GM18951 (cell line): ENCODE measurements around the gene CNGA4.
"Not testable (repeated sequence)": the region's sequence is repeated elsewhere in the genome, so short reads cannot be mapped to it uniquely, and the experiment has no call there.

ENCODE experiments used
- POLR2A ChIP-seq: IDR thresholded peaks from 4 replicates; pipeline ENCODE4 v1.6.1; 2011; ENCODE audit warnings: mild to moderate bottlenecking; ENCODE audit not compliant: insufficient read length, insufficient read depth; ENCODE audit errors: extremely low read depth
- in situ Hi-C: fragments of 300-500 bp; cut with MboI; formaldehyde crosslinking; loops from one replicate; pipeline ENCODE4 v1.12.0; 2022; ENCODE audit warnings: low sequenced_read_pairs, mixed read lengths, inconsistent platforms; ENCODE audit not compliant: unreplicated experiment

CNGA4 gene

DNA sequence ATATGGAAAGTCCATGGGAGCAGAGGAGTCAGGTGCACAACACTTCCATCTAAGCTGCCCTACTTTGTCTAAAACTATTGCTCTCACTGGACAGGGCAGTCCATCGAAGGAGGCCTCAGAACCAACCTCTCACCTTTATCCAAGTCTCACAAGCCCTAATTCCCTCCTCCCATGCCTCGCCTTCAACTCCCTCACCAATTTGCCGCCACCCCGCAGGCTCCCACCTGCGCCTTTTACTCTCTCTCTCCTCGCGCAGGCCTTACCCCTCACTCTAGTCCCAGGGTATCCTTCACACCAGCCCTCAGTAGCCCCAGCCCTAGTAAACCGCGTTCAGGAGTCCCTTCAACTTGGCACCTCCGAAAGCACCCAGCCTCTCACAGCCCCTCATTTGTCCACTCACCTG lies 4.9 kb upstream of the CNGA4 start:
- in situ Hi-C loops, result no loop called here
- no peak for TF ChIP-seq POLR2A

DNA sequence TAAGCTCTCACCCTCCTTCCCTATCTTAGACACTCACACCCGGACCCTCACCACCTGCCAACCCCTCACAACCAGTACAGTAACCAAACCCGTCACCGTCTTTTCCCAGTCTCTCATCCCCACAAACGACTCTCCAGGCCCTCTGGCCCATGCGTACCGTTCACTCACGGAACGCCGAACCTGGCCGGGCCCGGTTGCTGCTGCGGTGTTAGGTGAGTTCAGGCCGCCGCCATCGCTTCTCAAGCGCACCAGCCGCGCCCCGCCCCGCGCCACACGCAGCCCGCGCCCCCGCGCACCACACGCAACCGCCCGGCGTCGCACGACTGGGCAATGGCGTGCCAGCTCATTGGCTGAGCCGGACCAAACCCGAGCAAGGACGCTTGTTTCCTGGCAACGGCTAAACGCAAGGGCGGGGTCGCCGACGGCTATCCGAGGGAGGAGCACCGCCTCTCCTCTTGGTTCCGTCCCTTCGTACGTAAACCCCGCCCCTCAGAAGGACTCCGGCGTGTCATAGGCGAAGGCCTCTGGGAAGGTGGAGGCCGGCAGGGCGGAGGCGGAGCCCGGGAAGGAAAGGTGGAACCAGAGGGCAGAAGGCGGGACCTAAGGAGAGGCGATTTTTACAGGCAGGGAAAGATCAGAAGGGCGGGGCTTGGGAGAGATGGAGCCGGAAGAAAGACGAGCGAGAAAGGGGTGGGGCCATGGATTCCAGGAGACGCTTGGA lies 4.3 kb upstream of the CNGA4 start, which contains the start of gene FHIP1B:
TSS of gene FHIP1B (minus strand) at position 250 of the 721 bp plus-strand sequence. CDS start 10,120 bp downstream, outside the sequence.
- in situ Hi-C loops, result no loop called here
- peak; percentile 75 for TF ChIP-seq POLR2A

DNA sequence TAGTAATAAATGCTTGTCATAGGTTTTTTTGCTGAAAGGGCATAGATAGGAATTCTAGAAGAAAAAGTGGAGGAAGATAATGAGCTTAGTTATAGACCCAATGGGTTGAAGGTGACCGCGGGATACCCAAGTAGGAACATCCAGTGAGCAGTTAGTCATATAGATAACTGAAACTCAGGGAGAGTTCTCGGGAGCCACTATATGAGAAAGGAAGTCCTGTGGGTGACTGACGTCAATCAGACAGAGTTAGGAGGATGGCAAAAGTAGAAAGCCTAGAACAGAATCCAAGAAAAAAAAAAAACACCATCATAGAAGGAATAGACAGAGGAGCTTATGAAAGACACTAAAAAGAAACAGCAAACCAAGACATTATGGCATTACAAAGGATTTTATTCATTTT lies 1.6 kb upstream of the CNGA4 start:
- TF ChIP-seq POLR2A, result no peak
- in situ Hi-C loops, result no loop called here

DNA sequence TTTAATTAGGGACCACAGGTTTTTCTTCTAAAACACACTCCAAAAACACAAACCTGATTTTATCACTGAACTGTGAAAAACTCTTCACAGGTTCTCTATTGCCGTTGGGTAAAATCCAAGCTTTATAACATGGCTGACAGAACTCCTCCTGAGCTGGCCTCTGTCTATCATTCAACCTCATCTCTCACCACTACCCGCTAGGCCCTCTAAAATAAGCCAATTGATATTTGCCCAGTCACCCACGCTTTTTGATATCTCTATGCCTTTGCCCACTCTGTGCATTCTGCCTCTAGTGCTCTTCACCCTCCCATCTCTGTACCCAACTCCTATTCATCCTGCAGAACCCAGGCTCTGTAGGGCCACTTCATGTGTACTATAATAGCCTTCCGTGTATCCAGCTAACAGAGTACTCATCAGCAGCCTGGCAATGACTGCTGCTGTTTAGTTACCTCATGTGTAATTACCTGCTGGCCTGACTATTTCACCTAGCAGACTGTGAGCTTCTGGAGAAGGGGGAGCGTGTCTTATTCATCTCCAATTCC lies 1.1 kb upstream of the CNGA4 start:
- TF ChIP-seq POLR2A, result no peak

DNA sequence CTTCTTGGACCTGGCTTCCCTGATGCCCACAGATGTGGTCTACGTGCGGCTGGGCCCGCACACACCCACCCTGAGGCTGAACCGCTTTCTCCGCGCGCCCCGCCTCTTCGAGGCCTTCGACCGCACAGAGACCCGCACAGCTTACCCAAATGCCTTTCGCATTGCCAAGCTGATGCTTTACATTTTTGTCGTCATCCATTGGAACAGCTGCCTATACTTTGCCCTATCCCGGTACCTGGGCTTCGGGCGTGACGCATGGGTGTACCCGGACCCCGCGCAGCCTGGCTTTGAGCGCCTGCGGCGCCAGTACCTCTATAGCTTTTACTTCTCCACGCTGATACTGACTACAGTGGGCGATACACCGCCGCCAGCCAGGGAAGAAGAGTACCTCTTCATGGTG lies 1.2 kb downstream of the CNGA4 start:
- TF ChIP-seq POLR2A, result no peak
- in situ Hi-C loops, result no loop called here

More for the DNA sequence above, 1.1 kb upstream of the CNGA4 start:
- in situ Hi-C loops, result no loop called here

DNA sequence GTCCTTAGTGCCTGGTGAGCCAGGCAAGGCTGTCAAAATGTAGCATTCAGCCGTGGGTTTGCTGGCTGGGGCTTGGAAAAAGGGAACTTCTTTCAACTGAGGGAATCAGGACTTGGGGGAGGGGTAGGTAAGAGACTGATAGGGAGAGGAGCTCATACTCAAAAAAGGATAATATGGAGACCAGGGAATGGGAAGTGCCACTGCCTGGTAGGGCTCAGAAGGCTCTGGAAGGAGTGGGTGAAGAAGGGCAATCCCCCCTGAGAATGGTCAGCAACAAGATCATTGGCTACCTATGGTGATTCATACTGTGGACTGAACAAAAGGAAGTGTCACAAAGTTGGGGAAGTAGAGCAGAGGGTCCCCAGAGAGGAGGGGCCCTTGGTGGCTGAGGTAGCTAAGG lies 1.9 kb downstream of the CNGA4 start:
- no peak for TF ChIP-seq POLR2A
- in situ Hi-C loops, result no loop called here

DNA sequence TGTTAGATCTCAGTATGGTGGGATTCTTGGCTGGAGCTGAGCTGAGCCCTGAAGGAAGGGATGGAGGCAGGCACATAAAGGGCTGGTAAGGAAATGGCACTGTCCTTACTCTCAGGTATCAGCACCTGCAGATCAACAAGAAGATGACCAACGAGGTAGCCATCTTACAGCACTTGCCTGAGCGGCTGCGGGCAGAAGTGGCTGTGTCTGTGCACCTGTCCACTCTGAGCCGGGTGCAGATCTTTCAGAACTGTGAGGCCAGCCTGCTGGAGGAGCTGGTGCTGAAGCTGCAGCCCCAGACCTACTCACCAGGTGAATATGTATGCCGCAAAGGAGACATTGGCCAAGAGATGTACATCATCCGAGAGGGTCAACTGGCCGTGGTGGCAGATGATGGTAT lies 2.4 kb downstream of the CNGA4 start:
- in situ Hi-C loops, result no loop called here
- TF ChIP-seq POLR2A, result no peak

DNA sequence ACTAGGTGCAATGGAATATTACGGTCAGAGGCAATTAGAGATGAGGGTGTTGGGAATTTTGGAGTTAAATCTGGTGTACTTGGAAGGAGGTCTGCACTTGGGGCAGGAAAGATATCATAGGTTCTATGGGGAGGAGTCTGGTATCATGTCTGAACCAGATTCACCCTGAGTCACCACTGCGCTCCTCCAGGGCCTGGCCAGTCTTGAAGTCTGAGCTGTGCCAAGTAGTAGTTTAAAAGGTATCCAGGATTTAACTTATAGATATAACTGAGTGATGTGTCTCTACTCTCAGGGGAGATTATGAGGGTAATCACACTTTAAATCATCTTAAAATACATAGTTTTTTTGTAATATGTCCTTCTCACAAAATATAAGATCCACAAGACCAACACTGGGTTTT lies 6.6 kb downstream of the CNGA4 start:
- in situ Hi-C loops, result no loop called here
- no peak for TF ChIP-seq POLR2A

DNA sequence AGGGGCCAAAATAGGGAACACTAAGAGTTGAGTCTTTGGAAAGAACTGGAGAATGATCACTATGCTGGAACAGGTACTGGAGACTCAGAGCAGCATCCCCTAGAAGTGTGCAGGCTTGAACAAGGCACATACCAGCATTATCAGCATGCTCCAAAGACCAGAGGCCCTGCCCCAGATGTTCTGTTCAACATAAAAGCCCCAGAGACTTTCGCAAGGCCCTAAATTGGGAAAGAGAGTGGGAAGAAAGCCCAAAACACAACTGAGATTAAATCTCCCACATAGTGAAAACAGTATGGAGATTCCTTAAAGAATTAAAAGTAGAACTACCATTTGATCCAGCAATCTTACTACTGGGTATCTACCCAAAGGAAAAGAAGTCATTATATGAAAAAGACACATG lies 9.4 kb downstream of the CNGA4 start:
- TF ChIP-seq POLR2A, result no peak
- in situ Hi-C loops, result no loop called here

DNA sequence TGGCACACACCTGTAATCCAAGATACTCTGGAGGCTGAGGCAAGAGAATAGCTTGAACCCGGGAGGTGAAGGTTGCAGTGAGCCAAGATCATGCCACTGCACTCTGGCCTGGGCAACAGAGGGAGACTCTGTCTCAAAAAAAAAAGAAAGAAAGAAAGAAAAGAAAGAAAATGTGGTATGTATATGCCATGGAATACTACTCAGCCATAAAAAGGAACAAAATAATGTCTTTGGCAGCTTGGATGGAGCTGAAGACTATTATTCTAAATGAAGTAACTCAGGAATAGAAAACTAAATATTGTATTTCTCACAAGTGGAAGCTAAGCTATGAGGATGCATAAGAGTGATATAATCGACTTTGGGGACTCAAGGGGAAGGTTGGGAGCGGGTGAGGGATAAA lies 10.0 kb downstream of the CNGA4 start:
- in situ Hi-C loops, result not testable (repeated sequence)

DNA sequence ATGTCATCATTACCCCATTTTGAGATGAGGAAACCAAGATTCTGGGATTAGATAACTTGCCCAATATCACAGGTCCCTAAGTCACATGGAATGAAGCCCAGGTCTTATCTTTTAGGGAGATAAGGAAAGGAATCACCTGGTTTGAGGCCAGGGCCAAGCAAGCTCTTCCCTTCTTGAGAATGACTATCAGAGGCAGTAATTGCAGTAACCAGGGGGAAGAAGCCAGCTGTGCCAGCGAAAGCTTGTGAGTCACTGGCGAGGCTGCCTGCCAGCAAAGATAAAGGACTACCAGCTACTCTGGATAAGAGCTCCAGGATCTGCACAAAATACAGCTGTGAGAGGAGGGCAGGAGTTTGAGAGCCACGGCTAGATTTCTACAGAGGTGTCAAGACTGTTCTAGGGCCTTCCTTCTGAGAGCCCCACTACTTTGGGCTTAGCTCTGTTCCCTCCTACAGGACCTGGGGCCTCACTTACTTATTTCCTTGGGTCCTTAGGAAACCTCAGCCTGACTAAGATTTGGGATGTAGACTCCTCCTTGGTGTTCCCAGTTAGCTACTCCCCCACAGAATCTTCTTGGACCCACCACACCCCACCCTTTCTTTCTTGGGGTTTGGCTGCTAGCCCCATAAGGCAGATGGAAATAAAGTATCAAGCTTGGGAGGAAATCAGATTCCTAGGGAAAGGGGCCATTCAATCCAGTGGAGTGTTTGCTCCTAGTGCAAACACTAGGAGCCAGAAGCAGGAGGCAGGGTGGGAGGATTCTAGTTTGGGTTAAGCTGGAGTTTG lies 11.1 kb downstream of the CNGA4 start:
- in situ Hi-C loops, result no loop called here
- TF ChIP-seq POLR2A, result no peak

DNA sequence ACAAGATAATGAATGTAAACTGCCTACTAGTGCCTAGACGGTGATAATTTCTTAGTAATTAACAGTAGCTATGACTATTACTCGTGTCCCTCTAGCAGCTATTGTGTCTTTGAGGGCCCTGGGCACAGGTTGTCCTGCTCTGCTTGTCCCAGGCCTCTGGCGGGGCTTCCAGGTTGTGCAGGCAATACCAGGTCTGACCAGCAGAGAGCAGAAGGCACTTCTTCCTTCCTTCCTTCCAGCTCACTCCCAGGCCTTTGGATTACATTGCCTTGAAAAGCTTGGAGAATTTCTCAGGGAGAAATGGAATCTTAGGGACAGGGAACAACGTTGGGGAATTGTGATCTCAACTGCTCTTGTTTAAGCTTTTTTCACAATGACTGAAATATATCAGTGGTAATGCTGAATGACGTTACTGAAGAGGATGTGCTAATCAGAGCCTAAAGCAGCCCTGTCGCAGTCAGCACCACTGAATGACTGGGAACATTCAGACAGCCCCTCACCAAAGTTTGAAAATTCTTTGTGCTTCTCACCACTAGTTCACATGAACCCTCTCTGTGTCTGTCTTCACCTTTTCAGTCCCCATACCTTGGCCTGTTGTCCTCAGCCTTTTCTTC lies 12.3 kb downstream of the CNGA4 start:
- in situ Hi-C loops, result no loop called here
- TF ChIP-seq POLR2A, result no peak

DNA sequence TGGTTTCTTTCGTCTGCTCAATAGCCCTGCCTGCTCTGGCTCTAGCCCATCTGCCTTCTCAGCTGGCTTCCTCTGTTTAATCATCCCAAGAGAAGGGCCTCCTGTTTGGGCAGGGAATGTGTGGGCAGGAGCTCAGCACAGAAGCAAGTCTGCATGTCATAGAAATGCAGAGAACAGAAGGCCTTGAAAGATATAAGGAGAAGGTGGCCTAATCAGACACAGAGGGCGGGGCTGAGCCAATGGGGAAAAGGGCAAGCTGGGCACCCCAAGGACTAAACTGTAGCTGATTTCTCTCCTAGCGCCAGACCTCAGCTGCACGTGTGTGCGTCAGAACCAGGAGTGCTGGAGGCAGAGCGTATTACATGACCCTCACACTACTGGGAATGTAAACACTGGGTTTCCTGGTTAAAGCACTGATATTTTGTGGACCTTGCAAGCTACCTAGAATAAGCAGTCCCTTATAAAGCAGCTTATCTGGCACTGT lies 13.1 kb downstream of the CNGA4 start:
- TF ChIP-seq POLR2A, result no peak
- in situ Hi-C loops, result no loop called here
